ENCODE measurements around the gene BHLHA15. TPM values are rescaled to one million over a fixed set of nuclear protein-coding genes. Genes with fewer than 3 reads are reported as not detected.

BHLHA15 gene
- 0.98 TPM in 1 of 2 replicates, not detected in the other for total RNA-seq

DNA sequence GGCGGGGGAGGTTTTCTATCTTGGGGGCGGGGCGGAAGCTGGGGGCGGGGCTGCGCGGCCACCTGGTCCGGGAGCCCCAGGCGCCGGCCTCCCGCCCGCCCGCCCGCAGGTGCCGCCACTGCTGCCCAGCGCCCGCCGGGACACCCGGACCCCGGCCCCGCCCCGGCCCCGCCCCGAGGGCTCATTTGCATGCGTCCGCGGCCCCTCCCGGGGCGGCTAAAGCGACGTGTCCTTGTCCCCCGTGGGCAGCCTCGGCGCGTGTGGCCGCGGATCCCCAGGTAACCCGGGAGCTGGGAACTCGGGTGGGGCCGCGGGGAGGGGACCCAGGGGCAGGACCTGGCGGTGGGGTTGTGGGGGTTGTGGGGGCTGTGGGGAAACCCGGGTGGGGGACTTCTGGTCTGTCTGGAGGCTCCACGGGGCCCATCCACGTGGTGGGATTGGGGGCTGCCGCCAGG, at the start of gene BHLHA15:
BHLHA15 (plus strand) TSS at position 219 of the 455 bp plus-strand sequence. CDS start 871 bp downstream, outside the sequence.

GRCh38 chr7:98251601-98252424, 40.6 kb downstream of the BHLHA15 start, which contains the start of gene TECPR1:
Gene TECPR1 (minus strand): TSS chr7:98252232. CDS start chr7:98246146, 6,086 bp downstream.

Other genes starting within 250 kb of the BHLHA15 start
- gene OCM2, start 221.2 kb upstream of the BHLHA15 start, total RNA-seq = not detected in 2 replicates
- gene LMTK2, start 104.6 kb upstream of the BHLHA15 start, total RNA-seq = 2.7 and 5.5 TPM in 2 replicates
- 5.9 and 11.2 TPM in 2 replicates for gene TECPR1, start 40.8 kb downstream of the BHLHA15 start, total RNA-seq
- gene BRI3, start 70.2 kb downstream of the BHLHA15 start, total RNA-seq = 50.6 and 58.3 TPM in 2 replicates
- gene BAIAP2L1, start 189.7 kb downstream of the BHLHA15 start, total RNA-seq = 40.8 and 45.9 TPM in 2 replicates

All from placental epithelial cell (primary cell).